Occipital lobe (tissue), 2 donors: ENCODE data around the gene DIP2C. TPM values are rescaled to one million over a fixed set of nuclear protein-coding genes. Genes with fewer than 3 reads are reported as not detected.
"Not testable (repeated sequence)": the region's sequence is repeated elsewhere in the genome, so short reads cannot be mapped to it uniquely, and the experiment has no call there.

Source experiments
- DNase-seq: peaks from one replicate; lab custom pipeline; 2025; lab: John Stamatoyannopoulos, UW
- total RNA-seq: library from RNA; depleted of rRNA; stranded (reverse); fragments of >200 nt; gene quantifications from one replicate; pipeline ENCODE4 v1.2.3, GENCODE V29; 2014

The DIP2C gene
- total RNA-seq, 1 donor from 2014 or later, result 42.0 TPM

- DNase-seq, result no peak
Measured at GRCh38 chr10:614139-614711, 75.2 kb downstream of the DIP2C start.

- no peak for DNase-seq
Measured at GRCh38 chr10:613271-614138, 76.0 kb downstream of the DIP2C start.

- DNase-seq, result no peak
Measured at GRCh38 chr10:612696-613095, 76.8 kb downstream of the DIP2C start.

GRCh38 chr10:610642-611305 is 78.7 kb downstream of the DIP2C start:
- DNase-seq, result not testable (repeated sequence)

GRCh38 chr10:609868-610545 is 79.5 kb downstream of the DIP2C start:
- no peak for DNase-seq

GRCh38 chr10:609262-609658 is 80.2 kb downstream of the DIP2C start:
- DNase-seq, result no peak

GRCh38 chr10:608331-609261 is 80.9 kb downstream of the DIP2C start:
- DNase-seq, result no peak

- DNase-seq, result no peak
Measured at GRCh38 chr10:607545-608185, 81.8 kb downstream of the DIP2C start.

GRCh38 chr10:606762-607544 is 82.5 kb downstream of the DIP2C start:
- DNase-seq, result no peak

GRCh38 chr10:605632-606325 is 83.7 kb downstream of the DIP2C start:
- no peak for DNase-seq

- DNase-seq, result no peak
Measured at GRCh38 chr10:604716-605631, 84.5 kb downstream of the DIP2C start.

GRCh38 chr10:603745-604144 is 85.7 kb downstream of the DIP2C start:
- no peak for DNase-seq

GRCh38 chr10:602391-603005 is 87.0 kb downstream of the DIP2C start:
- no peak for DNase-seq

GRCh38 chr10:601660-601963 is 87.9 kb downstream of the DIP2C start:
- DNase-seq, result no peak

GRCh38 chr10:600876-601659 is 88.4 kb downstream of the DIP2C start:
- DNase-seq, result no peak

GRCh38 chr10:600234-600633 is 89.2 kb downstream of the DIP2C start:
- no peak for DNase-seq

- DNase-seq, result no peak
Measured at GRCh38 chr10:599767-600166, 89.7 kb downstream of the DIP2C start.
